ENCODE results near the gene PIK3CB. TPM values are rescaled to one million over a fixed set of nuclear protein-coding genes. Genes with fewer than 3 reads are reported as not detected.

The PIK3CB gene
- total RNA-seq (ENCODE audit: unreplicated experiment): 14.2 TPM
- long read RNA-seq: 0 reads

DNA sequence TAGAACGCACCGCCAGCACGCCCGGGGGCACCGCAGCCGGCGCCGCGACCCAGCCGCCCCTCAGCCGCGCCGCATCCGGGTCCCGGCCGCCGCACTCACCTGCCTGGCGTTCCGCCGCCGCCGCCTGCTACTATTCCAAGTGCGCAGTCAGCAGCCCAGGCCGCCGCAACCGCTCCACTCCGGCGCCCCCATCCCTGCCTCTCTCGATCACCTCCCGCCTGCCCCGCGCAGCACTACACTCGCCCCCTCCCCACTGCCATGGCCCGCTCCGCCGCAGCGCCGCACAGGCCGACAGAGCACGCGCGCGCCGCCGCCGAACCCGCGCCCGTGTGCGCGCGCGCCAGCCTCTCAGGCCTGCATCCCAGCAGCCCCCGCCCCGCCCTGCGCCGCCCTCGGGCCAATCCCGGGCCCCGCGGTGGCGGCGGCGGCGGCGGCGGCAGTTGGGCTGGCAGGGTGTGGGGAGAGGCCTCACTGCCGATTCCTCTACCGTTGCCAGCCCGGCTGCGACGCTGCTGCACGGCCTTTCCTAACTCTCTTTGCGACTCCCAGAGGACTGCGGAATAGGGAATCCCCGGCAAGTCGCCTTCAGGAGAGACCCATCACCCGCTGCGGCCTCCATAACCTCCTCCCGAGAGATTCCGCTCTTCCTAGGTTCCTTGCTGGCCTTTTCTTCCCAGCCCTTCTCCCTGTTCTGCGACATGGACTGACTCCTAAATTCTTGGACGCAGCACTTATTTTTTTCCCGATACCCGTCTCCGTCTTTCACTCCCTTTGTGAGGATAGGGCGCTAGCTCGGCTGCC is at the start of gene PIK3CB:
TSS of gene PIK3CB (minus strand) at position 333 of the 801 bp plus-strand sequence. CDS start 75,585 bp downstream, outside the sequence.
- peaks cover 2% of the 10 kb centered on the region for H3K36me3 Mint-ChIP-seq (ENCODE audit: unreplicated experiment)
- H3K4me3 Mint-ChIP-seq (ENCODE audit: unreplicated experiment): peak within 1 kb of the TSS; percentile 96
- peaks cover 6% of the 10 kb centered on the region for H3K27me3 Mint-ChIP-seq (ENCODE audit: unreplicated experiment)
- H3K9me3 Mint-ChIP-seq (ENCODE audit: unreplicated experiment): peaks cover 9% of the 10 kb centered on the region
- TF ChIP-seq, protein P1, sequence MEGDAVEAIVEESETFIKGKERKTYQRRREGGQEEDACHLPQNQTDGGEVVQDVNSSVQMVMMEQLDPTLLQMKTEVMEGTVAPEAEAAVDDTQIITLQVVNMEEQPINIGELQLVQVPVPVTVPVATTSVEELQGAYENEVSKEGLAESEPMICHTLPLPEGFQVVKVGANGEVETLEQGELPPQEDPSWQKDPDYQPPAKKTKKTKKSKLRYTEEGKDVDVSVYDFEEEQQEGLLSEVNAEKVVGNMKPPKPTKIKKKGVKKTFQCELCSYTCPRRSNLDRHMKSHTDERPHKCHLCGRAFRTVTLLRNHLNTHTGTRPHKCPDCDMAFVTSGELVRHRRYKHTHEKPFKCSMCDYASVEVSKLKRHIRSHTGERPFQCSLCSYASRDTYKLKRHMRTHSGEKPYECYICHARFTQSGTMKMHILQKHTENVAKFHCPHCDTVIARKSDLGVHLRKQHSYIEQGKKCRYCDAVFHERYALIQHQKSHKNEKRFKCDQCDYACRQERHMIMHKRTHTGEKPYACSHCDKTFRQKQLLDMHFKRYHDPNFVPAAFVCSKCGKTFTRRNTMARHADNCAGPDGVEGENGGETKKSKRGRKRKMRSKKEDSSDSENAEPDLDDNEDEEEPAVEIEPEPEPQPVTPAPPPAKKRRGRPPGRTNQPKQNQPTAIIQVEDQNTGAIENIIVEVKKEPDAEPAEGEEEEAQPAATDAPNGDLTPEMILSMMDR (IDR thresholded peaks at IDR 0.05; ENCODE audit: partially characterized antibody, unreplicated experiment): peak; percentile 8
- peak; percentile 94 for DNase-seq
- H3K4me1 Mint-ChIP-seq (ENCODE audit: low read depth, unreplicated experiment): peaks cover 10% of the 10 kb centered on the region
- H3K27ac Mint-ChIP-seq (ENCODE audit: unreplicated experiment): peak within 1 kb of the TSS; percentile 99

DNA sequence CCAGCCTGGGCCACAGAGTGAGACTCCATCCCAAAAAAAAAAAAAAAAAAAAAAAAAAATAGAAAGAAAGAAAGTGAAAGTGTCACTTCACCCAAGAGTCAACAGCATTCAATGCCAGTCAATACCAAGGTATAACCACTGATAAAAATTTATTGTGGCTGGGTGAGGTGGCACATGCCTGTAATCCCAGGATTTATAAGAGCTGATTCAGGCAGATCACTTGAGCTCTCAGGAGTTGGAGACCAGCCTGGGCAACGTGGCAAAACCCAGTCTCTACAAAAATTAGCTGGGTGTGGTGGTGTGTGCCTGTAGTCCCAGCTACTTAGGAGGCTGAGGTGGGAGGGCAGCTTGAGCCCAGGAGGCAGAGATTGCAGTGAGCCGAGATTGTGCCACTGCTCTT is 46.5 kb upstream of the PIK3CB start:
- TF ChIP-seq, protein P1 (IDR thresholded peaks at IDR 0.05; ENCODE audit: partially characterized antibody, unreplicated experiment): no peak
- H3K4me3 Mint-ChIP-seq (ENCODE audit: unreplicated experiment): no peak overlapping the region
- DNase-seq: no peak
- no peaks in the 10 kb centered on the region for H3K36me3 Mint-ChIP-seq (ENCODE audit: unreplicated experiment)
- H3K27me3 Mint-ChIP-seq (ENCODE audit: unreplicated experiment): no peaks in the 10 kb centered on the region
- H3K27ac Mint-ChIP-seq (ENCODE audit: unreplicated experiment): no peak overlapping the region
- no peaks in the 10 kb centered on the region for H3K9me3 Mint-ChIP-seq (ENCODE audit: unreplicated experiment)
- no peaks in the 10 kb centered on the region for H3K4me1 Mint-ChIP-seq (ENCODE audit: low read depth, unreplicated experiment)

DNA sequence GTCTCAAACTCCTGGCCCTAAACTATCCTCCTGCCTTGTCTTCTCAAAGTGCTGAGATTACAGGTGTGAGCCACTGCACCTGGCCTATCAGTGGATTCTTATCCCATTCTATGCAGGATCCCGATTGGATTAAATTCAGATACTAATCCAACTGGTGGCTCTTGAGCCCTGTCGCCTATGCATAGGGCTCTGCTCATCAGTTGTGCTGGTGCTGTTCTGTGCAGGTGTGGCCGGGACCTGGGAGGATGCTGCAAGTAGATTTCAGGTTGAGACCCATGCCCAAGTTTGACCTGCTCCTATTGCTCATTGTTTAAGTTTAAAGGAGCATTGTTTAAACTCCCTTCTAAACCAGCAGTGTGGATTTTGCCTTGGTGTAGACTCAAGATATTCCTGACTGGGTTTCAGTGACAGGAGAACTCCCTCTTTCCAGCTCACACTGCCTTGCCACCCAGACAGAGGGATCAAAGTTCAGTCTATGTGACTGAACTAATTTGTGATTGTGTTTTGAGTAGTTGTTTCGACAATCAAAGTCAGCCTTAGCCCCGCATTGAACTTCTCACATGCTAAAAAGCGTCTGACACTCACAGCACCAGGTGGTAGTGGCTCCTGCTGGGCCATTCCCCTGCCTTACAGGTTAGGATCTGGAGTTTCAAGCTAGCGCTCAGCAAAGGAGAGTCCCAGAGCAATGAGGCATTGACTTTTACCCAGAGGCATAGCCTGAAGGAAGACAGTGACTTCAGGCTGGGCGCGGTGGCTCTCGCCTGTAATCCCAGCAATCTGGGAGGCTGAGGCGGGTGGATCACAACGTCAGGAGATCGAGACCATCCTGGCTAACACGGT is 45.0 kb upstream of the PIK3CB start:
- H3K4me1 Mint-ChIP-seq (ENCODE audit: low read depth, unreplicated experiment): no peaks in the 10 kb centered on the region
- no peak for DNase-seq
- no peaks in the 10 kb centered on the region for H3K36me3 Mint-ChIP-seq (ENCODE audit: unreplicated experiment)
- no peaks in the 10 kb centered on the region for H3K27me3 Mint-ChIP-seq (ENCODE audit: unreplicated experiment)
- no peaks in the 10 kb centered on the region for H3K9me3 Mint-ChIP-seq (ENCODE audit: unreplicated experiment)
- no peak overlapping the region for H3K4me3 Mint-ChIP-seq (ENCODE audit: unreplicated experiment)
- H3K27ac Mint-ChIP-seq (ENCODE audit: unreplicated experiment): no peak overlapping the region
- TF ChIP-seq, protein P1 (IDR thresholded peaks at IDR 0.05; ENCODE audit: partially characterized antibody, unreplicated experiment): no peak

DNA sequence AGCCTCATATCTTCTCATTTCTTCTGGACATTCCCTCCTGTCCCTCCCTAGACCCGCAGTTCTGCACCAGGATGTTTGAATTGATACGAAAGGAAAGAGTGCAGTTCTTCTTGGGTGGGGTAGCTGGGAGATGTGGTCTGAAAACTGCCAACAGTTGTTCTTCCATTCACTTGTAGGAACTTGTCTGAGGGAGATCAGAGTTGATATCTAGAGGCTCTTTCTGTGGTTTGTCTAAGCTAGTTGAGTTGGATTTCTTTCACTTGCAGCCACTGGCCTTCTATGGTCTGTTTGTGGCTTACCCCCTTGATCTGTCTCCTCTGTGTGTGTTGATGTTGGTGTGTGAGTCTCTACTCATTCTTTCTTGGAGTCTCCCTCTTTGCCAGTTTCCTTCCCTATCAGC is 42.5 kb upstream of the PIK3CB start:
- no peaks in the 10 kb centered on the region for H3K4me1 Mint-ChIP-seq (ENCODE audit: low read depth, unreplicated experiment)
- DNase-seq: no peak

More for the DNA sequence above, 42.5 kb upstream of the PIK3CB start:
- no peaks in the 10 kb centered on the region for H3K36me3 Mint-ChIP-seq (ENCODE audit: unreplicated experiment)
- H3K27me3 Mint-ChIP-seq (ENCODE audit: unreplicated experiment): no peaks in the 10 kb centered on the region
- no peaks in the 10 kb centered on the region for H3K9me3 Mint-ChIP-seq (ENCODE audit: unreplicated experiment)
- no peak overlapping the region for H3K27ac Mint-ChIP-seq (ENCODE audit: unreplicated experiment)
- TF ChIP-seq, protein P1 (IDR thresholded peaks at IDR 0.05; ENCODE audit: partially characterized antibody, unreplicated experiment): no peak
- no peak overlapping the region for H3K4me3 Mint-ChIP-seq (ENCODE audit: unreplicated experiment)
